HG03095 (cell line): ENCODE measurements around the gene GIGYF2.

Source experiments
- ATAC-seq: cut with Tn5 transposase; IDR thresholded peaks from one replicate; pipeline ENCODE4 v1.9.1; 2021; ENCODE audit warnings: moderate library complexity; ENCODE audit not compliant: unreplicated experiment

Gene GIGYF2

DNA sequence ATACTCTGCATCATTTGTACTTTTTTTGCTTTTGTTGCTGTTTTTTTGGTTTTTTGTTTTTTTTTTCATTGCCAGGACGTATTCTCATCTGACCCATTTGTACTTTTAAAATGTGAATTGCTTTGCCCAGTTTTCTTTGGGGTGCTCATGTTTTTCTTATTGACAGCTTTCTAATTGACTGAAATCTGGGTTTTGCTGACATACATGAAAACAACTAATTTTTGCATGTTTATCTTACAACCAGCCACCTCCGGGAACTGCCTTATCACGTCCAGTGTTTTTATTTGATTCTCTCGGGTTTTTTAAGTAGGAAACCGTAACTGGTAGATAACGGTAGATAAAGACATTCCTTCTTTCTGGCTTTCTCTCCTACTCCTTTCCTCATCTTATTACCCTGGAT, 211.6 kb downstream of the GIGYF2 start:
- ATAC-seq: no peak
